ENCODE data around the gene CTNNBL1.

GRCh38 chr20:37649017-37649416 lies 44.8 kb upstream of the CTNNBL1 start:
- TF ChIP-seq POLR2AphosphoS5 (IDR thresholded peaks at IDR 0.05; ENCODE audit: low read depth, low read length) (no peak), TCF7L2 (IDR thresholded peaks at IDR 0.05; ENCODE audit: low read depth, low read length) (no peak)

All from Panc1 (cell line).